ENCODE results near the gene HSD17B14. TPM values are rescaled to one million over a fixed set of nuclear protein-coding genes. Genes with fewer than 3 reads are reported as not detected.
"Not testable (repeated sequence)": the region's sequence is repeated elsewhere in the genome, so short reads cannot be mapped to it uniquely, and the experiment has no call there.

Gene HSD17B14
- total RNA-seq, 8 experiments from 2014 or later, result 1.6 to 27.3 (median 5.4) TPM

GRCh38 chr19:48859711-48860572 is 23.7 kb upstream of the HSD17B14 start:
- in situ Hi-C loops (cut with MboI; ENCODE audit: low pct_unique_long_range_greater_than_20kb in 2 of 9, low sequenced_read_pairs in 9 of 9, unreplicated experiment in 9 of 9), result no loop called here
- 60 to 99% (median 83%) methylated on average over 1 to 22 of the region's 30 CpGs; no CpG with 5 or more reads in 2 of the 10 experiments for WGBS, 10 experiments
- peaks cover 3 to 11% of the 10 kb centered on the region in 2 donors for H3K4me1 ChIP-seq (replicated peaks in 1 of 2)
- peak overlapping the region in 1 of 2 donors; percentile 71 for H3K27ac ChIP-seq
- no peak overlapping the region for H3K4me3 ChIP-seq
- peak in 5 of 8 experiments; percentile 43 to 84 (median 78) for ATAC-seq (replicated peaks in 6 of 8)

- WGBS, 10 experiments, result 60 to 100% (median 85%) methylated on average over 1 to 7 of the region's 34 CpGs; no CpG with 5 or more reads in 6 of the 10 experiments
- Histone ChIP-seq H3K4me3 (no peak overlapping the region), H3K27ac (peak overlapping the region in 1 of 2 donors; percentile 6), H3K4me1 (replicated peaks in 1 of 2) (peaks cover 3 to 11% of the 10 kb centered on the region in 2 donors)
- ATAC-seq (replicated peaks in 6 of 8), result peak in 2 of 8 experiments; percentile 5 to 20
- in situ Hi-C loops (cut with MboI; ENCODE audit: low pct_unique_long_range_greater_than_20kb in 2 of 9, low sequenced_read_pairs in 9 of 9, unreplicated experiment in 9 of 9), result no loop called here
Measured at GRCh38 chr19:48858984-48859710, 22.9 kb upstream of the HSD17B14 start.

GRCh38 chr19:48856921-48857320 is 20.6 kb upstream of the HSD17B14 start:
- H3K4me3 ChIP-seq, result no peak overlapping the region
- in situ Hi-C loops (cut with MboI; ENCODE audit: low pct_unique_long_range_greater_than_20kb in 2 of 9, low sequenced_read_pairs in 9 of 9, unreplicated experiment in 9 of 9), result no loop called here
- 89 to 100% (median 98%) methylated on average over 1 to 6 of the region's 6 CpGs for WGBS, 10 experiments
- no peak for ATAC-seq (replicated peaks in 6 of 8)
- H3K4me1 ChIP-seq (replicated peaks in 1 of 2), result peaks cover 3 to 11% of the 10 kb centered on the region in 2 donors
- H3K27ac ChIP-seq, result no peak overlapping the region

- Histone ChIP-seq H3K27ac (no peak overlapping the region), H3K4me3 (no peak overlapping the region), H3K4me1 (replicated peaks in 1 of 2) (no peaks in the 10 kb centered on the region)
- in situ Hi-C loops (cut with MboI; ENCODE audit: low pct_unique_long_range_greater_than_20kb in 2 of 9, low sequenced_read_pairs in 9 of 9, unreplicated experiment in 9 of 9), result no loop called here
- ATAC-seq (replicated peaks in 6 of 8), result no peak
- WGBS, 10 experiments, result 0 to 100% (median 88%) methylated on average over 1 to 5 of the region's 7 CpGs; no CpG with 5 or more reads in 4 of the 10 experiments
Measured at GRCh38 chr19:48854103-48854502, 17.8 kb upstream of the HSD17B14 start.

GRCh38 chr19:48853483-48853882 is 17.2 kb upstream of the HSD17B14 start:
- H3K27ac ChIP-seq, result no peak overlapping the region
- ATAC-seq (replicated peaks in 6 of 8), result no peak
- WGBS, 10 experiments, result 80 to 100% (median 92%) methylated on average over 1 to 7 of the region's 8 CpGs; no CpG with 5 or more reads in 5 of the 10 experiments
- no peak overlapping the region for H3K4me3 ChIP-seq
- in situ Hi-C loops (cut with MboI; ENCODE audit: low pct_unique_long_range_greater_than_20kb in 2 of 9, low sequenced_read_pairs in 9 of 9, unreplicated experiment in 9 of 9), result no loop called here
- no peaks in the 10 kb centered on the region for H3K4me1 ChIP-seq (replicated peaks in 1 of 2)

- Histone ChIP-seq H3K27ac (no peak overlapping the region), H3K4me1 (replicated peaks in 1 of 2) (no peaks in the 10 kb centered on the region), H3K4me3 (no peak overlapping the region)
- ATAC-seq (replicated peaks in 6 of 8), result no peak
- 90 to 100% (median 100%) methylated on average over 1 to 2 of the region's 4 CpGs; no CpG with 5 or more reads in 4 of the 10 experiments for WGBS, 10 experiments
- in situ Hi-C loops (cut with MboI; ENCODE audit: low pct_unique_long_range_greater_than_20kb in 2 of 9, low sequenced_read_pairs in 9 of 9, unreplicated experiment in 9 of 9), result no loop called here
Measured at GRCh38 chr19:48852292-48852691, 16.0 kb upstream of the HSD17B14 start.

- not testable (repeated sequence) for ATAC-seq (replicated peaks in 6 of 8); H3K27ac ChIP-seq; H3K4me3 ChIP-seq; H3K4me1 ChIP-seq (replicated peaks in 1 of 2)
- in situ Hi-C loops (cut with MboI; ENCODE audit: low pct_unique_long_range_greater_than_20kb in 2 of 9, low sequenced_read_pairs in 9 of 9, unreplicated experiment in 9 of 9), result loop anchor here in 2 of 9 experiments (10.0 kb wide), 1 partner anchor 62 kb away; no protein-coding TSS in a partner anchor
- WGBS, 10 experiments, result 83 to 100% (median 100%) methylated on average over 1 to 3 of the region's 3 CpGs; no CpG with 5 or more reads in 5 of the 10 experiments
Measured at GRCh38 chr19:48846659-48847058, 10.4 kb upstream of the HSD17B14 start.

GRCh38 chr19:48845384-48845783 is 9.1 kb upstream of the HSD17B14 start:
- no peak overlapping the region for H3K27ac ChIP-seq
- no peak for ATAC-seq (replicated peaks in 6 of 8)
- peaks cover 2% of the 10 kb centered on the region in 2 donors for H3K4me1 ChIP-seq (replicated peaks in 1 of 2)
- H3K4me3 ChIP-seq, result no peak overlapping the region
- in situ Hi-C loops (cut with MboI; ENCODE audit: low pct_unique_long_range_greater_than_20kb in 2 of 9, low sequenced_read_pairs in 9 of 9, unreplicated experiment in 9 of 9), result loop anchor here in 2 of 9 experiments (10.0 kb wide), 1 partner anchor 61 kb away; no protein-coding TSS in a partner anchor
- 90 to 100% (median 98%) methylated on average over 1 to 10 of the region's 15 CpGs; no CpG with 5 or more reads in 5 of the 10 experiments for WGBS, 10 experiments

GRCh38 chr19:48844472-48844871 is 8.2 kb upstream of the HSD17B14 start:
- no peak overlapping the region for H3K27ac ChIP-seq

GRCh38 chr19:48842789-48843162 is 6.5 kb upstream of the HSD17B14 start:
- H3K27ac ChIP-seq, result no peak overlapping the region
- no peak overlapping the region for H3K4me3 ChIP-seq
- peak; percentile 56 to 88 (median 80) for ATAC-seq (replicated peaks in 6 of 8)
- in situ Hi-C loops (cut with MboI; ENCODE audit: low pct_unique_long_range_greater_than_20kb in 2 of 9, low sequenced_read_pairs in 9 of 9, unreplicated experiment in 9 of 9), result loop anchor here in 2 of 9 experiments (10.0 kb wide), 1 partner anchor 58 kb away; no protein-coding TSS in a partner anchor
- H3K4me1 ChIP-seq (replicated peaks in 1 of 2), result peaks cover 2% of the 10 kb centered on the region in 2 donors
- WGBS, 10 experiments, result 0 to 80% (median 40%) methylated on average over 1 to 2 of the region's 2 CpGs; no CpG with 5 or more reads in 5 of the 10 experiments

More at GRCh38 chr19:48844472-48844871, 8.2 kb upstream of the HSD17B14 start:
- in situ Hi-C loops (cut with MboI; ENCODE audit: low pct_unique_long_range_greater_than_20kb in 2 of 9, low sequenced_read_pairs in 9 of 9, unreplicated experiment in 9 of 9), result loop anchor here in 2 of 9 experiments (10.0 kb wide), 1 partner anchor 60 kb away; no protein-coding TSS in a partner anchor
- Histone ChIP-seq H3K4me3 (no peak overlapping the region), H3K4me1 (replicated peaks in 1 of 2) (peaks cover 2% of the 10 kb centered on the region in 2 donors)
- 92 to 100% (median 100%) methylated on average over 1 to 2 of the region's 2 CpGs; no CpG with 5 or more reads in 7 of the 10 experiments for WGBS, 10 experiments
- ATAC-seq (replicated peaks in 6 of 8), result peak in 2 of 8 experiments; percentile 46 to 51

GRCh38 chr19:48841571-48841970 is 5.3 kb upstream of the HSD17B14 start:
- Histone ChIP-seq H3K4me3 (no peak overlapping the region), H3K27ac (no peak overlapping the region), H3K4me1 (replicated peaks in 1 of 2) (peaks cover 2 to 6% of the 10 kb centered on the region in 2 donors)
- ATAC-seq (replicated peaks in 6 of 8), result no peak
- in situ Hi-C loops (cut with MboI; ENCODE audit: low pct_unique_long_range_greater_than_20kb in 2 of 9, low sequenced_read_pairs in 9 of 9, unreplicated experiment in 9 of 9), result loop anchor here in 2 of 9 experiments (10.0 kb wide), 1 partner anchor 57 kb away; no protein-coding TSS in a partner anchor
- WGBS, 10 experiments, result 88 to 100% (median 96%) methylated on average over 1 to 4 of the region's 6 CpGs; no CpG with 5 or more reads in 4 of the 10 experiments

- Histone ChIP-seq H3K27ac (no peak overlapping the region), H3K4me3 (no peak overlapping the region), H3K4me1 (replicated peaks in 1 of 2) (peaks cover 2 to 6% of the 10 kb centered on the region in 2 donors)
- in situ Hi-C loops (cut with MboI; ENCODE audit: low pct_unique_long_range_greater_than_20kb in 2 of 9, low sequenced_read_pairs in 9 of 9, unreplicated experiment in 9 of 9), result loop anchor here in 2 of 9 experiments (10.0 kb wide), 1 partner anchor 56 kb away; no protein-coding TSS in a partner anchor
- WGBS, 10 experiments, result 80 to 100% methylated on average over 1 to 2 of the region's 16 CpGs; no CpG with 5 or more reads in 8 of the 10 experiments
- no peak for ATAC-seq (replicated peaks in 6 of 8)
Measured at GRCh38 chr19:48841047-48841446, 4.8 kb upstream of the HSD17B14 start.

Measured in motor neuron (in vitro differentiated cells).